ENCODE data around the gene DOCK9.
"Not testable (repeated sequence)": the region's sequence is repeated elsewhere in the genome, so short reads cannot be mapped to it uniquely, and the experiment has no call there.

Gene DOCK9

GRCh38 chr13:98778749-98779148 is 199.1 kb downstream of the DOCK9 start:
- DNase-seq (ENCODE audit: low read depth in 1 of 2, low spot score in 1 of 2), result no peak

- DNase-seq (ENCODE audit: low read depth in 1 of 2, low spot score in 1 of 2), result no peak
These were observed 201.2 kb downstream of the DOCK9 start for GRCh38 chr13:98776644-98777043.

- no peak for DNase-seq (ENCODE audit: low read depth in 1 of 2, low spot score in 1 of 2)
These were observed 201.8 kb downstream of the DOCK9 start for GRCh38 chr13:98775844-98776598.

GRCh38 chr13:98775386-98775785 is 202.5 kb downstream of the DOCK9 start:
- DNase-seq (ENCODE audit: low read depth in 1 of 2, low spot score in 1 of 2), result no peak

GRCh38 chr13:98774776-98775175 is 203.1 kb downstream of the DOCK9 start:
- no peak for DNase-seq (ENCODE audit: low read depth in 1 of 2, low spot score in 1 of 2)

GRCh38 chr13:98773921-98774320 is 203.9 kb downstream of the DOCK9 start:
- no peak for DNase-seq (ENCODE audit: low read depth in 1 of 2, low spot score in 1 of 2)

- no peak for DNase-seq (ENCODE audit: low read depth in 1 of 2, low spot score in 1 of 2)
These were observed 204.9 kb downstream of the DOCK9 start for GRCh38 chr13:98772794-98773452.

GRCh38 chr13:98771838-98772611 is 205.8 kb downstream of the DOCK9 start:
- no peak for DNase-seq (ENCODE audit: low read depth in 1 of 2, low spot score in 1 of 2)

GRCh38 chr13:98769736-98770135 is 208.1 kb downstream of the DOCK9 start:
- no peak for DNase-seq (ENCODE audit: low read depth in 1 of 2, low spot score in 1 of 2)

- no peak for DNase-seq (ENCODE audit: low read depth in 1 of 2, low spot score in 1 of 2)
These were observed 209.3 kb downstream of the DOCK9 start for GRCh38 chr13:98768522-98768921.

- DNase-seq (ENCODE audit: low read depth in 1 of 2, low spot score in 1 of 2), result no peak
These were observed 211.2 kb downstream of the DOCK9 start for GRCh38 chr13:98766697-98767096.

GRCh38 chr13:98765996-98766519 is 211.8 kb downstream of the DOCK9 start:
- DNase-seq (ENCODE audit: low read depth in 1 of 2, low spot score in 1 of 2), result no peak

- DNase-seq (ENCODE audit: low read depth in 1 of 2, low spot score in 1 of 2), result no peak
These were observed 215.8 kb downstream of the DOCK9 start for GRCh38 chr13:98761986-98762616.

GRCh38 chr13:98761126-98761985 is 216.5 kb downstream of the DOCK9 start:
- no peak for DNase-seq (ENCODE audit: low read depth in 1 of 2, low spot score in 1 of 2)

GRCh38 chr13:98755729-98756128 is 222.1 kb downstream of the DOCK9 start:
- DNase-seq (ENCODE audit: low read depth in 1 of 2, low spot score in 1 of 2), result no peak

GRCh38 chr13:98755116-98755515 is 222.7 kb downstream of the DOCK9 start:
- DNase-seq (ENCODE audit: low read depth in 1 of 2, low spot score in 1 of 2), result no peak

GRCh38 chr13:98754468-98754867 is 223.4 kb downstream of the DOCK9 start:
- not testable (repeated sequence) for DNase-seq (ENCODE audit: low read depth in 1 of 2, low spot score in 1 of 2)

- DNase-seq (ENCODE audit: low read depth in 1 of 2, low spot score in 1 of 2), result no peak
These were observed 225.2 kb downstream of the DOCK9 start, which contains the start of gene SLC15A1 for GRCh38 chr13:98752467-98753290. SLC15A1 (minus strand) TSS chr13:98752672; CDS start chr13:98752598, 74 bp downstream.

GRCh38 chr13:98751861-98752466 is 225.9 kb downstream of the DOCK9 start:
- DNase-seq (ENCODE audit: low read depth in 1 of 2, low spot score in 1 of 2), result no peak
